Measurements from ENCODE around the gene FCRLA.
"Not testable (repeated sequence)": the region's sequence is repeated elsewhere in the genome, so short reads cannot be mapped to it uniquely, and the experiment has no call there.

FCRLA gene, protein sequence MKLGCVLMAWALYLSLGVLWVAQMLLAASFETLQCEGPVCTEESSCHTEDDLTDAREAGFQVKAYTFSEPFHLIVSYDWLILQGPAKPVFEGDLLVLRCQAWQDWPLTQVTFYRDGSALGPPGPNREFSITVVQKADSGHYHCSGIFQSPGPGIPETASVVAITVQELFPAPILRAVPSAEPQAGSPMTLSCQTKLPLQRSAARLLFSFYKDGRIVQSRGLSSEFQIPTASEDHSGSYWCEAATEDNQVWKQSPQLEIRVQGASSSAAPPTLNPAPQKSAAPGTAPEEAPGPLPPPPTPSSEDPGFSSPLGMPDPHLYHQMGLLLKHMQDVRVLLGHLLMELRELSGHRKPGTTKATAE

GRCh38 chr1:161706482-161707347, at the start of gene FCRLA:
FCRLA (plus strand) TSS chr1:161707229; CDS start chr1:161707265, 36 bp downstream.
- peak; percentile 58 for DNase-seq

DNA sequence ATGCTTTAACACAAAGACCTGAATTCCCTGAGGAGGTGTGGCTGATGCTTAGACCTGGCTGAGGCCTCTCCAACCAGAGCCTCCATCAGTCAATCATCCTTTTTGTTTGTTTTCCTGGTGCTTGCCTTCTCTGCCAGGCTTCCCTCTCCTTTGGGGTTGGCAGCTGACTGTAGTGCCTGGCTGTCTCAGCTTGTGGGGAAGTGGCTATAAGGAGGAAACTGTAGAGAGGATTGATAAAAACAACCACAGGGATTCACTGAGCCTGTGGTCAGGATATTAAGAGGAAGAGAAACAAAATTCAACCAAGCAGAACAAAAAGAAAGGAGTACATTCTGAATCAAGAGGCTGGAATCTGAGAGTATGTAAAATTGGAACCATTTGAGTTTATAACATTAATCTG, 48.5 kb upstream of the FCRLA start:
- H4K20me1 ChIP-seq (ENCODE audit: insufficient read depth, low read length); H3K79me2 ChIP-seq (ENCODE audit: low read length); H3K4me2 ChIP-seq (ENCODE audit: low read depth, low read length); H3K4me1 ChIP-seq (ENCODE audit: low read length); H3K9me2 ChIP-seq (replicated peaks; ENCODE audit: insufficient read depth, low read length); H3F3A ChIP-seq (ENCODE audit: insufficient read depth, low read length); H3K27me3 ChIP-seq (replicated peaks; ENCODE audit: insufficient read depth, low read length); H3K27ac ChIP-seq (ENCODE audit: low read length); H3K9ac ChIP-seq (ENCODE audit: low read length); H3K36me3 ChIP-seq (replicated peaks; ENCODE audit: insufficient read depth, low read length); DNase-seq; H2AFZ ChIP-seq (ENCODE audit: low read length); H3K4me3 ChIP-seq (ENCODE audit: low read length); H3K9me3 ChIP-seq (replicated peaks; ENCODE audit: insufficient read depth, low read length): not testable (repeated sequence)

More at GRCh38 chr1:161706482-161707347, at the start of gene FCRLA:
- no peaks in the 10 kb centered on the region for H3K27me3 ChIP-seq (replicated peaks; ENCODE audit: insufficient read depth, low read length)
- no peak within 1 kb of the TSS for H3K9ac ChIP-seq (ENCODE audit: low read length)
- no peaks in the 10 kb centered on the region for H3K36me3 ChIP-seq (replicated peaks; ENCODE audit: insufficient read depth, low read length)
- H3K79me2 ChIP-seq (ENCODE audit: low read length) = no peaks in the 10 kb centered on the region
- peaks cover 8% of the 10 kb centered on the region; the same call in 1 of the 2 replicates for H3F3A ChIP-seq (ENCODE audit: insufficient read depth, low read length)
- H3K27ac ChIP-seq (ENCODE audit: low read length) = peak within 1 kb of the TSS; percentile 70
- no peaks in the 10 kb centered on the region for H3K9me2 ChIP-seq (replicated peaks; ENCODE audit: insufficient read depth, low read length)
- H4K20me1 ChIP-seq (ENCODE audit: insufficient read depth, low read length) = no peaks in the 10 kb centered on the region
- H3K4me2 ChIP-seq (ENCODE audit: low read depth, low read length) = peak within 1 kb of the TSS; percentile 54
- H2AFZ ChIP-seq (ENCODE audit: low read length) = peak within 1 kb of the TSS; percentile 34
- no peak for TF ChIP-seq EZH2phosphoT487 (IDR thresholded peaks at IDR 0.05; ENCODE audit: low read length)
- no peak for TF ChIP-seq EZH2 (optimal IDR thresholded peaks at IDR 0.05; ENCODE audit: low read depth, low read length)
- TF ChIP-seq, protein P1, sequence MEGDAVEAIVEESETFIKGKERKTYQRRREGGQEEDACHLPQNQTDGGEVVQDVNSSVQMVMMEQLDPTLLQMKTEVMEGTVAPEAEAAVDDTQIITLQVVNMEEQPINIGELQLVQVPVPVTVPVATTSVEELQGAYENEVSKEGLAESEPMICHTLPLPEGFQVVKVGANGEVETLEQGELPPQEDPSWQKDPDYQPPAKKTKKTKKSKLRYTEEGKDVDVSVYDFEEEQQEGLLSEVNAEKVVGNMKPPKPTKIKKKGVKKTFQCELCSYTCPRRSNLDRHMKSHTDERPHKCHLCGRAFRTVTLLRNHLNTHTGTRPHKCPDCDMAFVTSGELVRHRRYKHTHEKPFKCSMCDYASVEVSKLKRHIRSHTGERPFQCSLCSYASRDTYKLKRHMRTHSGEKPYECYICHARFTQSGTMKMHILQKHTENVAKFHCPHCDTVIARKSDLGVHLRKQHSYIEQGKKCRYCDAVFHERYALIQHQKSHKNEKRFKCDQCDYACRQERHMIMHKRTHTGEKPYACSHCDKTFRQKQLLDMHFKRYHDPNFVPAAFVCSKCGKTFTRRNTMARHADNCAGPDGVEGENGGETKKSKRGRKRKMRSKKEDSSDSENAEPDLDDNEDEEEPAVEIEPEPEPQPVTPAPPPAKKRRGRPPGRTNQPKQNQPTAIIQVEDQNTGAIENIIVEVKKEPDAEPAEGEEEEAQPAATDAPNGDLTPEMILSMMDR (IDR thresholded peaks at IDR 0.05; ENCODE audit: low read length) = no peak
- no peak within 1 kb of the TSS for H3K4me3 ChIP-seq (ENCODE audit: low read length)
- H3K9me3 ChIP-seq (replicated peaks; ENCODE audit: insufficient read depth, low read length) = no peaks in the 10 kb centered on the region
- peaks cover 23% of the 10 kb centered on the region for H3K4me1 ChIP-seq (ENCODE audit: low read length)

DNA sequence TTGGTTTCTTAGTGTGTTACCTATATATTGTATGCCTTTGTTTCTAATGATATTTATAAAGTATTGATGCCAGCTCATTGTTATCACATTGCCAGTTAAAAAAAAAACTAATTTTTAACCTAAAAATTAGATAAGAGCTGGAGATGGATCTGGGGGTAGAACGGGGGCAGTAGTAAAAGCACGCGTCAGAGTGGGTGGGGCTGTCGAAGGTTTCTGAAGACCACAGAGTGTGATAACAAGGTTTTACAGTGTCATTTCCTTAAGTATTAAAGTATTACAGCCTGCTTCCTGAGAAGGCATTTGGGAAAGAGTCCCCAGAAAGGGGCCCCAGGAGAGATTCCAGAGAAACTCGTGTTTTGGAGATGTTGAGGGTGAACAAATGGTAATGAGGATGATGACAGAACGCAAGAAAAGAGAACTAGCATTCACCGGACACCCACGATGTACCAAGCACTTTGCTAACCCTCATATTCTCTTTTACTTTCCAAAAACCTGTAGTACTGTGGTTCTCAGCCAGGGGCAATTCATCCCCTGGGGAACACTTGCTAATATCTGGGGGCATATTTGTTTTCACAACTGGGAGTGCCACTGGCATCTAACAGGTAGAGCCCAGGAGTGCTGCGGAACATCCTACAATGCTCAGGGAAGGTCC, 45.2 kb upstream of the FCRLA start:
- not testable (repeated sequence) for H3K4me1 ChIP-seq (ENCODE audit: low read length); H2AFZ ChIP-seq (ENCODE audit: low read length); DNase-seq; H3K9me2 ChIP-seq (replicated peaks; ENCODE audit: insufficient read depth, low read length); H3K79me2 ChIP-seq (ENCODE audit: low read length); H3F3A ChIP-seq (ENCODE audit: insufficient read depth, low read length); H4K20me1 ChIP-seq (ENCODE audit: insufficient read depth, low read length); H3K4me3 ChIP-seq (ENCODE audit: low read length); H3K36me3 ChIP-seq (replicated peaks; ENCODE audit: insufficient read depth, low read length); H3K27ac ChIP-seq (ENCODE audit: low read length); H3K9me3 ChIP-seq (replicated peaks; ENCODE audit: insufficient read depth, low read length); H3K27me3 ChIP-seq (replicated peaks; ENCODE audit: insufficient read depth, low read length); H3K9ac ChIP-seq (ENCODE audit: low read length); H3K4me2 ChIP-seq (ENCODE audit: low read depth, low read length)

DNA sequence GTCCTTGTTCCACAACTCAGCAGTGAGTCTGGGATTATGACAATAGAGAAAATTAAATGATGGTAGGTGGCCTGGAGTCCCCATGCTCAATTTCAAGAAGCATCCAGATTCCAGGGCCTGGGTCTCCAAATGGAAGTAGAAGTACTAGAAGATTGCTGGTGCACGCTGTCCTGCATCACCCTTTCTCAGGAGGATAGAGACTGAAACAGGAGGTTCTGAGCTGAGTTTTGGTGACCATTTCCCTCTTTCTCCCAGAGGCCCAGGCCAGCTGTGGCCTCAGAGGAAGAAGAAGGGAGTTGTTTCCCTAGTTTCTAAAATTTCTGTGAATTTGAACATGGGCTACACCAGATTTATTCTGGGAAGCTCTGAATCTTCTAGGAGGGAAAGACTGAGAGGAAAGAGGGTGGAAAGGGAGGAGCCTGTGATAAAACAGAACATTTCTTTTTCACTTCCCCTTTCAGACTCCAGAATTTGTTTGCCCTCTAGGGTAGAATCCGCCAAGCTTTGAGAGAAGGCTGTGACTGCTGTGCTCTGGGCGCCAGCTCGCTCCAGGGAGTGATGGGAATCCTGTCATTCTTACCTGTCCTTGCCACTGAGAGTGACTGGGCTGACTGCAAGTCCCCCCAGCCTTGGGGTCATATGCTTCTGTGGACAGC, 44.2 kb upstream of the FCRLA start, which contains the start of gene FCGR2B:
Gene FCGR2B, plus strand, starts transcription at position 460 of the 656 bp plus-strand sequence. Its CDS starts 99 bp downstream, at position 559.
- H3K9me3 ChIP-seq (replicated peaks; ENCODE audit: insufficient read depth, low read length); H3F3A ChIP-seq (ENCODE audit: insufficient read depth, low read length); H3K27ac ChIP-seq (ENCODE audit: low read length); DNase-seq; H3K9me2 ChIP-seq (replicated peaks; ENCODE audit: insufficient read depth, low read length); H3K4me2 ChIP-seq (ENCODE audit: low read depth, low read length); H3K4me1 ChIP-seq (ENCODE audit: low read length); H3K27me3 ChIP-seq (replicated peaks; ENCODE audit: insufficient read depth, low read length); H2AFZ ChIP-seq (ENCODE audit: low read length); H3K36me3 ChIP-seq (replicated peaks; ENCODE audit: insufficient read depth, low read length); H3K4me3 ChIP-seq (ENCODE audit: low read length); H3K9ac ChIP-seq (ENCODE audit: low read length); H4K20me1 ChIP-seq (ENCODE audit: insufficient read depth, low read length); H3K79me2 ChIP-seq (ENCODE audit: low read length): not testable (repeated sequence)

GRCh38 chr1:161663569-161663968, 43.5 kb upstream of the FCRLA start:
- not testable (repeated sequence) for H3K27ac ChIP-seq (ENCODE audit: low read length); H3K4me2 ChIP-seq (ENCODE audit: low read depth, low read length); H3K27me3 ChIP-seq (replicated peaks; ENCODE audit: insufficient read depth, low read length); H3K9ac ChIP-seq (ENCODE audit: low read length); H4K20me1 ChIP-seq (ENCODE audit: insufficient read depth, low read length); H2AFZ ChIP-seq (ENCODE audit: low read length); DNase-seq; H3K36me3 ChIP-seq (replicated peaks; ENCODE audit: insufficient read depth, low read length); H3K9me3 ChIP-seq (replicated peaks; ENCODE audit: insufficient read depth, low read length); H3F3A ChIP-seq (ENCODE audit: insufficient read depth, low read length); H3K4me3 ChIP-seq (ENCODE audit: low read length); H3K79me2 ChIP-seq (ENCODE audit: low read length); H3K9me2 ChIP-seq (replicated peaks; ENCODE audit: insufficient read depth, low read length); H3K4me1 ChIP-seq (ENCODE audit: low read length)

GRCh38 chr1:161664689-161665088, 42.3 kb upstream of the FCRLA start:
- H3K9ac ChIP-seq (ENCODE audit: low read length); H3K4me1 ChIP-seq (ENCODE audit: low read length); H3K4me2 ChIP-seq (ENCODE audit: low read depth, low read length); H3K9me2 ChIP-seq (replicated peaks; ENCODE audit: insufficient read depth, low read length); DNase-seq; H3K4me3 ChIP-seq (ENCODE audit: low read length); H2AFZ ChIP-seq (ENCODE audit: low read length); H3K79me2 ChIP-seq (ENCODE audit: low read length); H3F3A ChIP-seq (ENCODE audit: insufficient read depth, low read length); H3K9me3 ChIP-seq (replicated peaks; ENCODE audit: insufficient read depth, low read length); H3K27ac ChIP-seq (ENCODE audit: low read length); H3K27me3 ChIP-seq (replicated peaks; ENCODE audit: insufficient read depth, low read length); H4K20me1 ChIP-seq (ENCODE audit: insufficient read depth, low read length); H3K36me3 ChIP-seq (replicated peaks; ENCODE audit: insufficient read depth, low read length): not testable (repeated sequence)
